ENCODE data around the gene MPIG6B.

DNA sequence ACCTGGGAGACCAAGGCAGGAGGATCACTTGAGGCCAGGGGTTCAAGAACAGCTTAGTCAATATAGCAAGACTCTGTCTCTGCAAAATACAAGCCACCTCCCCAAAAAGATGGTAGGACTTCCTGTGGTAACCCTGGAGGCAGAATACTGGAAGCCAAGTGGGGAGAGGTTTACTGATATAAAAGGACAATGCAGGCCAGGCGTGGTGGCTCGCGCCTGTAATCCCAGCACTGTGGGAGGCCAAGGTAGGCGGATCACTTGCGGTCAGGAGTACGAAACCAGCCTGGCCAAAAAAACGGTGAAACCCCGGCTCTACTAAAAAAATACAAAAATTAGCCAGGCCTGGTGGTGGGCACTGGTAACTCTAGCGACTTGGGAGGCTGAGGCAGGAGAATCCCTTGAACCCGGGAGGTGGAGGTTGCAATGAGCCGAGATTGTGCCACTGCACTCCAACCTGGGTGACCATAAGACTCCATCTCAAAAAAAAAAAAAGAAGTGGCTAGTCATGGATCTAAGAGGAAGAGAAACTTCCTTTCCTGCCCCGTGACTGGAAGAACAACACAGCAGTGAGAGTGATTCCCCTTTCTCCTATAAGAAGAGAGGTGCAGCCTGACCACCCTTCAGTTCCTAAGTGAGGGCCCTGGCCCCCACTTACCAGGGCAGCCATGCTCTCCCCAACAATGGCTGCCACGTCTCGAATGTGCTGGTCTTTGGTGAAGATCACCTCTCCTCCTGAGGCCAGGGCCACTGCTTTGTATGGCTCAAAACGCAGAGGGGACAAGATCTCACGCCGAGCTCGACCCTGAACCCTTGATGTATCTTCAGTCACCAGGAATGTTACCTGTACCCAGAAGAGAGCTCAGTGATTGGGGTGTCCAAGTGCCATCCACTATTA is 45.4 kb downstream of the MPIG6B start:
- TF ChIP-seq, protein P1, sequence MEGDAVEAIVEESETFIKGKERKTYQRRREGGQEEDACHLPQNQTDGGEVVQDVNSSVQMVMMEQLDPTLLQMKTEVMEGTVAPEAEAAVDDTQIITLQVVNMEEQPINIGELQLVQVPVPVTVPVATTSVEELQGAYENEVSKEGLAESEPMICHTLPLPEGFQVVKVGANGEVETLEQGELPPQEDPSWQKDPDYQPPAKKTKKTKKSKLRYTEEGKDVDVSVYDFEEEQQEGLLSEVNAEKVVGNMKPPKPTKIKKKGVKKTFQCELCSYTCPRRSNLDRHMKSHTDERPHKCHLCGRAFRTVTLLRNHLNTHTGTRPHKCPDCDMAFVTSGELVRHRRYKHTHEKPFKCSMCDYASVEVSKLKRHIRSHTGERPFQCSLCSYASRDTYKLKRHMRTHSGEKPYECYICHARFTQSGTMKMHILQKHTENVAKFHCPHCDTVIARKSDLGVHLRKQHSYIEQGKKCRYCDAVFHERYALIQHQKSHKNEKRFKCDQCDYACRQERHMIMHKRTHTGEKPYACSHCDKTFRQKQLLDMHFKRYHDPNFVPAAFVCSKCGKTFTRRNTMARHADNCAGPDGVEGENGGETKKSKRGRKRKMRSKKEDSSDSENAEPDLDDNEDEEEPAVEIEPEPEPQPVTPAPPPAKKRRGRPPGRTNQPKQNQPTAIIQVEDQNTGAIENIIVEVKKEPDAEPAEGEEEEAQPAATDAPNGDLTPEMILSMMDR (IDR thresholded peaks at IDR 0.05; ENCODE audit: insufficient read depth, low read depth, low read length) = no peak
- no peak for TF ChIP-seq EZH2 (IDR thresholded peaks at IDR 0.05; ENCODE audit: insufficient read depth, low read length)
